Muscle of arm (tissue), 14 donors: ENCODE data around the gene CNTNAP1. TPM values are rescaled to one million over a fixed set of nuclear protein-coding genes. Genes with fewer than 3 reads are reported as not detected.
"Not testable (repeated sequence)": the region's sequence is repeated elsewhere in the genome, so short reads cannot be mapped to it uniquely, and the experiment has no call there.

Experiments used
- DNase-seq: peaks from one replicate; pipeline ENCODE4 v3.0.0-alpha.2; 2013
- long read RNA-seq, 11 donors: transcript quantifications; one replicate each; lab custom pipeline, GENCODE V29; 2026
- polyA plus RNA-seq, 12 donors: library from polyadenylated mRNA; unstranded; fragments of 120-200 nt; gene quantifications; one replicate each; pipeline ENCODE4 v1.2.1, GENCODE V29; 2013; ENCODE audit not compliant: insufficient read length in 12 of 12

Gene CNTNAP1
- polyA plus RNA-seq = 10 to 100 TPM in 8 of 12 donors, 1 to 10 TPM in 3, not detected in 1; 8.3 to 22.3 (median 11.4) TPM
- long read RNA-seq, donor 1 = 0 reads
- long read RNA-seq, donor 2 = 0 reads
- long read RNA-seq, donor 3 = 0 reads
- long read RNA-seq, donor 4 = 0 reads
- long read RNA-seq, donor 5, partial matches to known transcripts = 0 of 1 reads
- long read RNA-seq, donor 5, other reads (novel, unspliced or antisense) = 0 of 1 reads
- long read RNA-seq, donor 6 = 0 reads
- long read RNA-seq, donor 7, partial matches to known transcripts = 0 of 1 reads
- long read RNA-seq, donor 7, other reads (novel, unspliced or antisense) = 0 of 1 reads
- long read RNA-seq, donor 8 = 0 reads
- long read RNA-seq, donor 9, partial matches to known transcripts = 6 of 6 reads
- long read RNA-seq, donor 9, other reads (novel, unspliced or antisense) = 0 of 6 reads
- long read RNA-seq, donor 10 = 0 reads
- long read RNA-seq, donor 11 = 0 reads

DNA sequence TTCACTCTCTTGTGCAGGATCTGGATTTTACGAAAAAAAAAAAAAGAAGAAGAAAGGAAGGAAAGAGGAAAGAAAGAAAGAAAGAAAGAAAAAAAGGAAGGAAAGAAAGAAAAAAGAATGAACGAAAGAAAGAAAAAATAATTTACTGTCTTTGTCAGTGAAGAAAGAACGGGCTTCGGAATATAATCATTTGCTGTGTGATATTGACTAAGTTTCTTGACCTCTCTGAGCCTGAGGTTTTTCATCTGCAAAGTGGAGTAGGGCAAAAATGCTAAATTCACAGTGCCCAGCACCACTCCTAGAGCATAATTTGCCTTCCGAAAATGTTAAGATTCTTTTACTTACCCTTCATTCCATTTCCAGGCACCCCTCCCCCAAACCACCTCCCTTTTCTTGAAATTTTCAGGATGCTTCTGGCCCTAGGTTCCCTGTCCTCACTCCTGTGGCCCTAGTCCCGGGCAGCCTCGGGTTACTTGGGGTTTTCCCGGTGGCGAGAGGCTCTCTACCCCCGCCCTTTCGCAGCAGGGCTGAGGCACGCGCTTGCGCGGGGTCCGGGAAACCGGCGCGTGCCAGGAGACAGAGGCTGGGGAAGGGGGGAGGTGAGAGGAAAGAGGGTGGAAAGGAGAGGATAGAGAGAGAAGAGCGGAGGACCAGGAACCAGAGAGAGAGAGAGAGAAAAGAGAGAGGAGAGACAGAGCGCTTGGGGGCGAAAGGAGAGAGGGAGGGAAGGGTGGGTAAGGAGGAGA is at the start of gene CNTNAP1:
Gene CNTNAP1, plus strand, starts transcription at position 556 of the 746 bp plus-strand sequence. CDS start 299 bp downstream, outside the sequence.
- peak; percentile 78 for DNase-seq

DNA sequence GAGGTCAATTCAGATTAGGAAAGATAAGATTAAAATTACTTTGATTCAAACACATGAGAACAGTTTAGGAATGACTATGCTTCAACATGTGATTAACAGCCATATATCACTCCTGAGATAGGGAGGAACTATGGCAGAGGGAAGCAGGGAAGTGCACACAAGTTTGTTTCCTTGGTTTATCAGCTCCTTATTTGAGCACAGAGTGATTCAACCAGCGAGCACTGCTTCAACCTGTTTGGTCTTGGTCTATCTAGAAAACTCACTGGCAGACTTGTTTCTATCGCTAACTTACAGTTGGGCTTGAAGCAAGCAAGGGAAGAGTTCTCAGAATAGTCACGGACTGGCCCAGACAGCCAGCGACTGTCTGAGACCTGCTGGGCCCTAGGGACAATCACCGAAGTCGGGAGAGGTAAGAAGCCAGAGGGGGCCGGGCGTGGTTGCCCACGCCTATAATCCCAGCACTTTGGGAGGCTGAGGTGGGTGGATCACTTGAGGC is 49.3 kb upstream of the CNTNAP1 start:
- no peak for DNase-seq

DNA sequence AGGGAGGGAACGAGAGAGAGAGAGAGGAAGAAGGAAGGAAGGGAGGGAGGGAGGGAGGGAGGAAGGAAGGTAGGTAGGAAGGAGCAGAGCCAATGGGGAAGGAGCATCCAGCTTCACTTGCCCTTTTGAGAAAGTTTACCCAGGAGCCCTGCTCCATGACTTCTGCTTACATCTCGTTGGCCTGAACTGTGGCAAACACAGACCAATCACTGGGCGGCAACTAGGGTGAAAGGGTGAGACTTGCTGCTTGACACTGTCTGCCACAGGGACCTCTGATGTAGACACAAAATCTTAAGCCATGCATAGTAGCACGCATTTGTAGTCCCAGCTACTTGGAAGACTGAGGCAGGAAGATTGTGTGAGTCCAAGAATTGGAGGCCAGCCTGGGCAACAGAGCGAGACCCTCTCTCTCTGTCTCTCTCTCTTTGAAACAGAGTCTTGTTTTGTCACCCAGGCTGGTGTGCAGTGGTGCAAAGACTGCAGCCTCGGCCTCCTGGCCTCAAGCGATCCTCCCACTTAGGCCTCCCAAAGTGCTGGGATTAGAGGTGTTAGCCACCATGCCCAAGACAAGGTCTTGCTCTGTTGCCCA is 42.7 kb upstream of the CNTNAP1 start:
- DNase-seq = no peak

DNA sequence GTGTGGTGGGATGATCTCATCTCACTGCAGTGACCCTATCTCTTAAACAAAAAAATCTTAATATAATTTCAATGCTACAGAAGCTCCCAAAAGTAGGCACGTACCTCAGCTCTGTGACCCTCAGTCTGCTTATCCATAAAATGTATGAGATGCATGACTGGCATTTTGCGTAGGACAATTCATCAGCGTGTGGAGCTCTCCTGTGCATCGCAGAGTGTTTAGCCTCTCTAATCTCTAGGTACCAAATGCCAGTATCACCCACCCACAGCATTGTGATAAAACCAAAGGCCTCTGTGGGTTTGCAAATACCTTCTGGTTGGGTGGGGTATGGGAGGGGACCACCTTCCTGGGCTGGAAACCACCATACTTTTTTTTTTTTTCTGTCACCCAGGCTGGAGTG is 42.2 kb upstream of the CNTNAP1 start:
- DNase-seq = no peak

DNA sequence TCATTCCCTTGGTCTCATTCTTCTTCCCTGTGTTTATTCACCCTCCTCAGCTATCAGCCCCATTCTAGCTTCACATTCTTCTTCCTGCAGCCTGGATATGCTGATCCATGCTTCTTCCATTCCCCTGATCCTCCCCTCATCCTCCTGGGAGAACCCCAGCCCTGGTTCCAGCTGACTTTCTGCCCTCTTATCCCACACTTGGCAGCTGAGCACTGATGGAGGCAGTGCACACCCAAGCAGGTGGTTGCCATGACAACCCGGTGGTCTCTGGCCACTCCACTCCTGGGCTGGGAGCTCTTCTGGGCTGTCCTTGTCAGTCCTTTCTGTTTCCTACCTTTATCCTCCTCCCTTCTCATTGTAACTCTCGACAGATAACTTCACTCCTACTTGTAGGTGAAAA is 40.0 kb upstream of the CNTNAP1 start:
- no peak for DNase-seq

DNA sequence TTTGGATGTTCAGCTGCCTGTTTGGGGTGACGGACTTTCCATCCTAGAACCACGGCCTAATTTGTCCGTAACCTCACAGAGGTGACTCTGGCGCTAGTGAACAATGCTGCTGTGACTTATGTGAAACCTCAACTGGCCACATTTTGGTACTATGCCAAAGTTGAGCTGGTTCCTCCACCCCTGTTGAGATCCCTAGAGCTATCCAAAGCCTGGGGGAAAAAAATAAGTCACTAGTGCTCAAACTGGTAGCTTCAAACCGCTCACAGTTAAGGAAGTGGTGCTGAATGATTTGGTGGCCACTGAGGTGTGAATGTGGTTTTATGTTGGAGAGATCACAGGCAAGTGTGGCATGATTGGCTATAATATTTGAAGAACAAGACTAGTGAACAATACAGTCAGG is 34.6 kb upstream of the CNTNAP1 start:
- no peak for DNase-seq

DNA sequence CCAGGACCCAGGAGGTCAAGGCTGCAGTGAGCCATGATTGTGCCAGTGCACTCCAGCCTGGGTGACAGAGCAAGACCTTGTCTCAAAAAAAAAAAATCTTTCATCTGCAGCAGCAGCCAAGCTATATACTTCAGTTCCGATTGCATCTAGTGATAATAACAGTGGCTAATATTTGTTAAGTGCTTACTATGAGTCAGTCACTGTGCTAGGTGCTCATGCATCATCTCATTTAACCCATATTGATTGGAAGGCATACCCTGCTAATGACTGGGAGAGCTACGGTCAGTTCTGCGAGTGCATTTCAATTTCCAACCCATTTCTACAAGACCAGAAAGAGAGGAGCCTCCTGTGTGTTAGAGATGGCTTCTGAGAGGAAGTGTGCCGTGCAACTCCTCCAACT is 30.9 kb upstream of the CNTNAP1 start:
- no peak for DNase-seq

DNA sequence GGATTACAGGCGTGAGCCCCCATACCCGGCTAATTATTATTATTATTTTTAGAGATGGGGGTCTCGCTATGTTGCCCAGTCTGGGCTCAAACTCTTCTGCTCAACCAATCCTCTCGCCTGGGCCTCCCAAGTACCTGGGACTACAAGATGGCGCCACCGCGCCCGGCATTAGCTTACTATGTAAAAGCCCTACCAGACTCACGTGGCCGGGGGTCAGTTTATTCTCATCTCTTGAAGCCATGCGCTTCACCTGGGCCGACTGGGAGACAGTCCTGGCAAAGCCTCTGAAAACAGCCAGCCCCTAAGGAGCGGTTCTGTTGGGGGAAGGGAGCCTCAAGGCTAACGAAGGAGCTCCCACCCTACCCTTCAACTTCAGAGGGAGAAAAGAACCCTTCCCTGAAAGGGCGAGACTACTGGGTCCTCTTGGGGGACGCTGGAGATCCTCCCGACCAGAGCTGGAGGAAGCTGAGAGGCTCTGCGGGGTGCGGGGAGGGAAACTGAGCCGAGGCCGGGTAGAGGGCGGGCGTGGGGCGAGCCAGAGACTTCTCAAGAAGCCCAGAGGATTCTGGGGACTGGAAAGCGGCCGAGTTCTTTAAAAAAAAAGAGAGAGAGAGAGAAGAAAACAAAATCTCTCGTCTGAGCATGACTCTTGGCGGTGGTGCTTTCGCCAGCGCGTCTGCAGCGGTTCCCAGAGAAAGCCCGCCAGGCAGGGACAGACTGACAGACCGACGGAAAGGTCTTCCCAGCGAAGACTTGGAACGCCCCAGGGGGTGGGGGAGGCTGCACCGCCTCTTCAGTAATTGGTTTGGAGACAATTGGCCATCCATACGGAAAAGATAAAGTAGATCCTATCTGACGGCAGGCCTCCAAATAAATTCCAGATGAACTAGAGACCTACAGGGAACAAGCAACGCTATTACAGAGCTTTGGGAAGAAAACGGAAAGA is 28.9 kb upstream of the CNTNAP1 start:
- DNase-seq = peak; percentile 90

DNA sequence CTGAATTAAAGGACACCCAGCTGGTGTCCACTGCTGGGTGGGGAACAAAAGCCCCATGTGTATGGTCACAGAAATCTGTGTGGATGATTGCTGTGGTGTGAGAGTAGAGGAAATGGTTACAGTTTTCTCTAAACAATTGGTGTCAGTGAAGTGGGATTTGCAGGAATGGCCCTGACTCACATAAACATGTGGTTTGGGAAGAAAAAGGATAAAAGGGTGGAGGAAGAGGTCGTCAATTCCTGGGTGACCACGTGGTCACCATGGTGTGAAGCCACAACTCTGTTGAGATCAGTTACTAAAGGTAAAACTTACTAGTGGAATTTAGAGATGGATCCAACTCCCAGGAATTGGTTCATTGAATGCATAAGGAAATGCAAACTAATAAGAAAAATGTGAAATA is 26.8 kb upstream of the CNTNAP1 start:
- DNase-seq = no peak

DNA sequence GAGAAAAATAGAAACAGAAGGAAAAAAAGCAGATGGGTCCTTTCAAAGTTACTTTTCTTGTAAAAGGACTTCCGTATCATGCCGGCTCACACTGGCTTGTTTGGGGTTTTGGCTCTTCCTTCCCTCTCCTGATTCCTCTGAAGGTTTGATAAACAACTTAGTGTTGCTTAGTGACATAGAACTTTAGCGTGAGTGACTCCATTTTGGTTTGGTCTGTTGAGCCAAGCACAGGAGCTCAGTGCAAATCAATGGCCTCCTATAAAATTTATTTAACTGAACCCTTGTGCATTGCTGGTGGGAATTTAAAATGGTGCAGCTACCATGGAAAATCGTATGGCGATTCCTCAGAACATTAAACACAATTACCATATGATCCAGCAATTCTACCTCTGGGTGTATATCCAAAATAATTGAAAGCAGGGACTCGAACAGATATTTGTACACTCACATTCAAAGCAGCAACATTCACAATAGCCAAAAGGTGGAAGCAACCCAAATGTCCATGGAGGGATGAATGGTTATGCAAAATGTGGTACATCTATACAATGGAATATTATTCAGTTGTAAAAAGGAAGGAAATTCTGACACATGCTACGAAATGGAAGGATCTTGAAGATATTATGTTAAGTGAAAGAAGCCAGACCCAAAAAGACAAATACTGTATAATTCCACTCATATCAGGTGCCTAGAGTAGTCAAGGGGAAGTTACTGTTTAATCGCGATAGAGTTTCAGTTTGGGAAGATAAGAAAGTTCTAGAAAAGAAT is 24.3 kb upstream of the CNTNAP1 start:
- no peak for DNase-seq

DNA sequence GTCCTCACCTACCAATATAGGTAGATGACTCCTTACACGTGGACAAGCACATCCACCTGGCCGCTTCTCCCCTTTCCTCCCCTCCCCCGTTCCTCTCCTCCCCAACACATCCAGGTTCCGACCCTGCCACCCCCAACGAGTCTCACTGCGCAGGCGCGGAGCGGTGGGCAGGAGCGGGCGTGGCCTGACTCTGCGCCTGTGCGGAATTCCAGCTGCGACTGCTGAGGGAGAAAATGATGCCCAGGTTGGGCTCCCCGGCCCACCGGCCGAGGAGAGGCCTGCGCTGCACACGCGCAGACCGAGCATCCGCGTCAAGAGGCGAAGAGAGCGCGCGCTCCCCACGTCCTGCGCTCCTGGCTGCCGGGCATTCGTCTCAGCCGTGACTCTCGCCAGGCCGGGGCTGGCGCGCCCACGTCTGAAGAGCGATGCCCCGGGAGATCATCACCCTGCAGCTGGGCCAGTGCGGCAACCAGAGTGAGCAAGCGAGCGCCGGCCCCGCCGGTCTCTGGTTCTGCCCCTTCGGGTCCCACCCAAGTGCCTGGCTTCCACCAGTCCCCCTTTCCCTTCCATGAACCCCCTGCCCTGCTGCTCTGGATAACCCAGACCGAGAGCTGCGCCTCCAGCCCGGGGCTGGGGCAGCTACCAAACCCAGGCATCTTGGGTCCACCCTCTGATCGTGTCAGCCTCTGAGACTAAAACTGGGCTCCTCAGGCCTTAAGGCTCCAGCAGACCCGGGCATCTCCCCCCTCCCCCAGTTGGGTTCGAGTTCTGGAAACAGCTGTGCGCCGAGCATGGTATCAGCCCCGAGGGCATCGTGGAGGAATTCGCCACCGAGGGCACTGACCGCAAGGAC is 23.0 kb upstream of the CNTNAP1 start, which contains the start of gene TUBG2:
Gene TUBG2, plus strand, starts transcription at position 206 of the 853 bp plus-strand sequence. Its CDS starts 220 bp downstream, at position 426.
- peak; percentile 90 for DNase-seq

DNA sequence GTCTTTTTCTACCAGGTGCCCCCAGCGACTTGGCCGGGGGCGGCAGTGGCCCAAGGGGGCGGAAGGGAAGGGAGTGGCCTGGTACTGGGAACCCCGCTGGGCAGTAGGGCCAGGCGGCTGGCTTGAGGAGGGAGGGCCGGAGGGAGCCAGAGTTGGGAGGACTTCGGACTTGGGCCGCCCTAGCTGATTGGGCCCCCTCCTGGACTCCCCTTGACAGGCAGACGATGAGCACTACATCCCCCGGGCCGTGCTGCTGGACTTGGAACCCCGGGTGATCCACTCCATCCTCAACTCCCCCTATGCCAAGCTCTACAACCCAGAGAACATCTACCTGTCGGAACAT is 22.4 kb upstream of the CNTNAP1 start:
- not testable (repeated sequence) for DNase-seq

DNA sequence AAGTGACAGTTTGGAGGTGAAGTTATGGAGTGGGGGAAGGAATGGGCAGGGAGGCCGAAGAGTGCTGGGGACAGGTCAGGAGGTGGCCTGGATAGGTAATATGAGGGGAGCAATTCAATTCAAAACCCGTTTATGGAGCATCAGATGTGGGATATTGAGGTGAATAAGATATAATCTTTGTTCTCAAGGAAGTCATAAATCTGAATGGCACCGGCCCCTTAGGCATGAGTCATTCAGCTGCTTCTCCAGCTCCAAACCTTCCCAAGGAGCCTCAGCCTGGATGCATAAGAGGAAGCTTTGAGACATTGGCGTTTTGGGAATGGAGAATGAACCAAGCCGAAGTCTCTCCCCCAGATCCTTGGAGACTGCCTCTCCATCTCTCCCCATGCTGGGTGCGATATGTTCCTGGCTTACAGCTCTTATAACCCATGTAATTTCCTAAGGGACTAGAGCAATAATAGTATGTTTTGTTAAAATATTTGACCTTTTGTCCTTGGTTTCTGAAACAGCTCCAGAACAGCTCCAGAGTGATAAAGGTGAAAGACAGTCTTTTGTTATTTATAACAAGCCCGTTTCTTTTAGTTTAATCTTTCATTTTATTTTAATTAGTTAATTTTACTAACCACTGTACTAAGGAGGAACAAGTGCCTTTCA is 21.5 kb upstream of the CNTNAP1 start:
- DNase-seq = no peak

DNA sequence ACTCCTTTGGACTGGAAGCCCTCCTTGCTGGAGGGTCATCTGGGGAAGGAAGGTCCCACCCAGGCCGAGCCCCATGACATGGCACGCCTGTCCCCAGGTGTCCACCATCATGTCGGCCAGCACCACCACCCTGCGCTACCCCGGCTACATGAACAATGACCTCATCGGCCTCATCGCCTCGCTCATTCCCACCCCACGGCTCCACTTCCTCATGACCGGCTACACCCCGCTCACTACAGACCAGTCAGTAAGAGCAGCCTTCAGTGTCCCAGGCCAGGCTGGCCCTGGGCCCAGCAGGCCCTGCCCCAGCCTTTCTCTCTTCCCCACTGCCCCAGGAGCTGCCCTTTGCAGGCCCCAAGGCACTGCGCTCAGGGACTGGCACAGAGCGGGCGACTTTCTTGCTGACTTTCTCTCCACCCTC is 16.7 kb upstream of the CNTNAP1 start:
- DNase-seq = no peak

DNA sequence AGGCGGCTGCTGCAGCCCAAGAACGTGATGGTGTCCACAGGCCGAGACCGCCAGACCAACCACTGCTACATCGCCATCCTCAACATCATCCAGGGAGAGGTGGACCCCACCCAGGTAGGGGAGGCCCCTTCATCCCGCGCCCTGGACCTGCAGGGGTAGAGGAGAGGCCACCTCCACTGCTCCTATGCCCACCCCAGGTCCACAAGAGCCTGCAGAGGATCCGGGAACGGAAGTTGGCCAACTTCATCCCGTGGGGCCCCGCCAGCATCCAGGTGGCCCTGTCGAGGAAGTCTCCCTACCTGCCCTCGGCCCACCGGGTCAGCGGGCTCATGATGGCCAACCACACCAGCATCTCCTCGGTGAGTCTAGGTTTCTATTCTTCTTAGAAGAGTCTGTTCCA is 16.2 kb upstream of the CNTNAP1 start:
- not testable (repeated sequence) for DNase-seq

DNA sequence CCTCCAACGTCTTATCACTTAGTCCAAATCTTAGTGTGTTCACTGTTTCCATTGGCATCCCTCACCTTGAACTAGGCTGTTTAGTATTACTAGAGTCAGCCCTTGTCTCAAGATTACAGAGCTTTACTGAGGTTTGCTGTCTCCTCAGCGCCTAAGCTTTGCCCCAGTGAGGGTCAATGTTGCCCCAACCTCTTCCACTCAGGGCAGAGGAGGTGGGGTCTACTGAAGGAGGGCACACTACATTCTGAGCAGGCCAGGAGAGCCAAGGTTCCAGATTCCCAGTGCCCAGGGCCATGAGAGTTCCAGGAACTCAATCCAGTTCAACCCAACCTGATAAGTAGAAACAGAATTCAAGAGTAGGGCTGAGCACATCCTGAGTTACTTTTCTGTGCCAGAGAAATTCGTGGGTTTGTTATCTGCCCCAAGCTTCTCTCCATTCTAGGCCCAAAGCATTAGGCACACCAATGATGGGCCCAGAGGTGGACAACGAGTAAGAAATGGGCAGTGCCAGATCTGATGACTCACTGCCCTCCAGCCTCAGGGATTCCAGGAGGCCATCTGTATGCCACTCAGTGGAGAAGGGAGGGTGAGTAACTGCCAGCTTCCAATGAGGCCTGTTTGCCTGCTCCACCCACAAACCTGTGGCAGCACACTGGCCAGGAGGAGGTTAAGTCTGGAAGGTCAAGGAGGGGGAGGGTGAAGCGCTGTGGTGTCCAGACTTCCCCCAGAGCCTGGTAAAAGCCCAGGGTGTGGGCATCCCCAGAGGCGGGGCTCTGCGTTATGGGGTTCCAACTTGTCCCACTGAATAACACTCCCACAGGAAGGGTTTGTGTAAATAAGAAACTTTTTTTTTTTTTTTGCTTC is 15.0 kb upstream of the CNTNAP1 start:
- no peak for DNase-seq

DNA sequence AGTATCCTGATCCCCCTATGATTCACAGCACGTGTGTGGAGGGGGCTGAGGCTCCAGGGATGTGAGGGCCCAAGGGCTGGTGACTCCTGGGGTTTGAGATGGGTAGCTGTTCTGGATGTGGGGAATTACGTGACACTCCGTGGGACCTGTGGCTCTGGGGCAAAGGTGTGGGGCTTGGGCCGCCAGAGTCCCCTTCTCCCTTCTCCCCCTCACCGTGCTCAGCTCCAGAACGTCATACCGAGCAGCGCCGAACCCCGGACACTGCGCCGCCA is 12.7 kb upstream of the CNTNAP1 start:
- DNase-seq = no peak
